Effector memory CD8-positive, alpha-beta T cell (primary cell): ENCODE measurements around the gene SOX14.

Source experiments
- ATAC-seq: fragments of 150-1000 bp; cut with Tn5 transposase; replicated peaks from 2 replicates; pipeline ENCODE4 v1.10.0; 2021; ENCODE audit warnings: mild to moderate bottlenecking, moderate library complexity
- DNase-seq, 3 experiments: peaks; one replicate each; pipeline ENCODE4 v3.0.0; 2021
- H3K27ac Mint-ChIP-seq, 2 donors: one replicate each; pipeline ENCODE4 v1.8.0; 2022; ENCODE audit warnings: mild to moderate bottlenecking in 2 of 2, mixed read lengths in 2 of 2, moderate library complexity in 2 of 2
- H3K27me3 Mint-ChIP-seq, 2 donors: one replicate each; pipeline ENCODE4 v1.8.0; 2022; ENCODE audit warnings: mixed read lengths in 2 of 2
- H3K36me3 Mint-ChIP-seq: one replicate; pipeline ENCODE4 v1.8.0; 2022; ENCODE audit warnings: mild to moderate bottlenecking, moderate library complexity, mixed read lengths; ENCODE audit not compliant: insufficient read depth
- H3K4me1 Mint-ChIP-seq, 2 donors: one replicate each; pipeline ENCODE4 v1.8.0; 2022; ENCODE audit warnings: low read depth in 2 of 2, mixed read lengths in 2 of 2
- H3K4me3 Mint-ChIP-seq, 2 donors: one replicate each; pipeline ENCODE4 v1.8.0; 2022; ENCODE audit warnings: mild to moderate bottlenecking in 2 of 2, mixed read lengths in 2 of 2, moderate library complexity in 2 of 2
- H3K9me3 Mint-ChIP-seq, 2 donors: one replicate each; pipeline ENCODE4 v1.8.0; 2022; ENCODE audit warnings: mixed read lengths in 2 of 2

SOX14 gene

DNA sequence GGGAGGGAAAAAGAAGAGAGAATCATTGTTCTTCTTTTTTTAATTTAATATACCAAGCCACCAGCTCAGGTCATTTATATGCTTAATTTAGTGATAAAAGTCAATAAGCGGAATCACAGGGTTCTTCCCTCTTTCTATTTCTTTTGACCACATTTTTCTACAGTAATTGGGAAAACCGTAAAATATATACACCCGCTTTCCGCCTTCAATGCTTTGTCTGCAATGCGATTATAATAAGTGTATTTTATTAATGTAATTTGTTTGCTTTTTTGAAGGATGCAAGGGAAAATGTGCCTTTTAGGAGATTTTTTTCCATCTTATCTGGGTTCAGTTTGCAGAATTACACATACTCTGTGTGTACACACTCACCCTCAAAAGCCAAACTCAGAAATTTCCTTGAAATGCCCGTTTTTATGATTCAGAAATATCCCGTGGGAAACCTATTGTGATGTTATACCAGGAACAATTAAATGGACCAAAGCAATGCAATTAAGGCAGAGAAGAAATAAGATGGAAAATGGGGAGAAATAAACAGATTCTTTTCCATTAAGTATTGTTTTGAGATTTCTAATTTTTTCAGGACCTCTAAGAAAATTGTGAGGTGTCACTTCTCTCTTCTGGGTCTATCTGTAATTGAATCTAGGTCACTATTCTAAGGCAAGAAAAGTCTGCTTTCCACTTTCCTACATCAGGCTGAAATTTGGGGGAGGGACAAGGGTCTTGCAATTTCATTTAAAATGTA, 8.3 kb downstream of the SOX14 start:
- peaks cover 4 to 9% of the 10 kb centered on the region in 2 donors for H3K4me1 Mint-ChIP-seq
- ATAC-seq (no peak), DNase-seq (no peak)
- no peak overlapping the region for H3K27ac Mint-ChIP-seq
- H3K27me3 Mint-ChIP-seq: peaks cover 52 to 79% of the 10 kb centered on the region in 2 donors
- no peak overlapping the region for H3K4me3 Mint-ChIP-seq
- H3K36me3 Mint-ChIP-seq: peaks cover 2% of the 10 kb centered on the region
- H3K9me3 Mint-ChIP-seq: no peaks in the 10 kb centered on the region

GRCh38 chr3:137778941-137779340, 14.8 kb downstream of the SOX14 start:
- Mint-ChIP-seq H3K9me3 (no peaks in the 10 kb centered on the region), H3K4me1 (no peaks in the 10 kb centered on the region), H3K27me3 (peaks cover 13 to 27% of the 10 kb centered on the region in 2 donors), H3K4me3 (no peak overlapping the region), H3K27ac (no peak overlapping the region), H3K36me3 (no peaks in the 10 kb centered on the region)
- no peak for DNase-seq
- no peak for ATAC-seq

- Mint-ChIP-seq H3K4me3 (no peak overlapping the region), H3K4me1 (peaks cover 0 to under 1% of the 10 kb centered on the region in 2 donors), H3K27me3 (peaks cover 5 to 11% of the 10 kb centered on the region in 2 donors), H3K36me3 (no peaks in the 10 kb centered on the region), H3K9me3 (no peaks in the 10 kb centered on the region), H3K27ac (no peak overlapping the region)
- ATAC-seq (no peak), DNase-seq (no peak)
Observed at GRCh38 chr3:137787529-137787928, 23.4 kb downstream of the SOX14 start.

- Mint-ChIP-seq H3K36me3 (no peaks in the 10 kb centered on the region), H3K9me3 (no peaks in the 10 kb centered on the region), H3K27ac (no peak overlapping the region), H3K4me3 (no peak overlapping the region), H3K4me1 (peaks cover 0 to 2% of the 10 kb centered on the region in 2 donors), H3K27me3 (peaks cover 0 to 6% of the 10 kb centered on the region in 2 donors)
- no peak for ATAC-seq
- no peak for DNase-seq
Observed at GRCh38 chr3:137789236-137789635, 25.1 kb downstream of the SOX14 start.

GRCh38 chr3:137792626-137793271, 28.6 kb downstream of the SOX14 start:
- Mint-ChIP-seq H3K27ac (no peak overlapping the region), H3K4me1 (peaks cover 0 to 2% of the 10 kb centered on the region in 2 donors), H3K9me3 (no peaks in the 10 kb centered on the region), H3K4me3 (no peak overlapping the region), H3K27me3 (peaks cover 0 to 6% of the 10 kb centered on the region in 2 donors), H3K36me3 (no peaks in the 10 kb centered on the region)
- DNase-seq: no peak
- ATAC-seq: no peak

DNA sequence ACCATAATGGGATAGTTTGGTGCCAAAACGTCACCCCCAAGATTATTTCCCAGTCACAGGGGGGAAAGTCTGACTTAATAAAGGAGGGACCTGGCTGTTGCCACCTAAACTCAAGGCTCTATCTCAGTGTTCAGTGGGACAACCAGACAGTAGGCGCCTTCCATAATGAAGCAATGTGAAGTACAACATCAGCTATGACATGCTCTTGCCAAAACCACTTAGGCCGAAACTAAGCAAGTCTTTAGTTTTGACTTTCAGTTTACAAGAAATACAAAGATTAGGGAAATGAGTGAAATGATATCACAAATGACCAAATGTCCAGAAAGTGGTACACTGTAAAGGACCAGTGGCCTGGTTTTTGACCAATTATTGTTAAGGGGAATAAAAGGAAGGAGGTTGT, 32.9 kb downstream of the SOX14 start:
- no peak overlapping the region for H3K27ac Mint-ChIP-seq
- peaks cover 6 to 10% of the 10 kb centered on the region in 2 donors for H3K27me3 Mint-ChIP-seq
- no peak overlapping the region for H3K4me3 Mint-ChIP-seq
- H3K36me3 Mint-ChIP-seq: no peaks in the 10 kb centered on the region
- peaks cover 0 to 6% of the 10 kb centered on the region in 2 donors for H3K9me3 Mint-ChIP-seq
- no peak for ATAC-seq
- DNase-seq: no peak
- H3K4me1 Mint-ChIP-seq: peaks cover 0 to 2% of the 10 kb centered on the region in 2 donors

DNA sequence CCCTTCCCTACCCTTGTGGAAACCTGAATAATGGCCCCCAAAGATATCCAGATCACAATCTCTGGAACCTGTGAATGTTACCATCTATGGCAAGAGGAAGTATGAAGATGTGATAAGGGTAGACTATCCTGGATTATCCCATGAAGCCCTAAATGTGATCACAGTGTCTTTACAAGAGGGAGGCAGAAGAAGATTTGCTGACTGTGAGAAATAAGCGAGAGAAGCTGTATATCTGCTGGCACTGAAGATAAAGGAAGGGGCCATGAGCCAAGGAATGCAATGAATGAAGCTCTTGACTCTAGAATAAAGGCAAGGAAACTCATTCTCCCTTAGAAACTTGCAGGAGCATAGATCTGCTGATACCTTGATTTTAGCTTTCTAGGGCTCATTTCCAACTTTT, 39.1 kb downstream of the SOX14 start:
- H3K27ac Mint-ChIP-seq: no peak overlapping the region

GRCh38 chr3:137807998-137808397, 43.9 kb downstream of the SOX14 start:
- Mint-ChIP-seq H3K27me3 (peaks cover 0 to 5% of the 10 kb centered on the region in 2 donors), H3K4me1 (no peaks in the 10 kb centered on the region), H3K4me3 (no peak overlapping the region), H3K27ac (no peak overlapping the region), H3K36me3 (no peaks in the 10 kb centered on the region), H3K9me3 (peaks cover 5 to 6% of the 10 kb centered on the region in 2 donors)
- ATAC-seq (no peak), DNase-seq (no peak)

More for the DNA sequence above, 39.1 kb downstream of the SOX14 start:
- ATAC-seq (no peak), DNase-seq (no peak)
- Mint-ChIP-seq H3K4me3 (no peak overlapping the region), H3K36me3 (no peaks in the 10 kb centered on the region), H3K4me1 (no peaks in the 10 kb centered on the region), H3K27me3 (peaks cover 0 to 15% of the 10 kb centered on the region in 2 donors), H3K9me3 (peaks cover 6 to 8% of the 10 kb centered on the region in 2 donors)

GRCh38 chr3:137809509-137809908, 45.4 kb downstream of the SOX14 start:
- DNase-seq (no peak), ATAC-seq (no peak)
- Mint-ChIP-seq H3K9me3 (peaks cover 0 to 3% of the 10 kb centered on the region in 2 donors), H3K27me3 (no peaks in the 10 kb centered on the region), H3K4me3 (no peak overlapping the region), H3K27ac (no peak overlapping the region), H3K36me3 (no peaks in the 10 kb centered on the region), H3K4me1 (no peaks in the 10 kb centered on the region)

- no peak for DNase-seq
- ATAC-seq: no peak
- H3K4me3 Mint-ChIP-seq: no peak overlapping the region
- H3K27ac Mint-ChIP-seq: no peak overlapping the region
- no peaks in the 10 kb centered on the region for H3K36me3 Mint-ChIP-seq
- H3K9me3 Mint-ChIP-seq: peaks cover 0 to 5% of the 10 kb centered on the region in 2 donors
- H3K4me1 Mint-ChIP-seq: no peaks in the 10 kb centered on the region
- H3K27me3 Mint-ChIP-seq: peaks cover 0 to 8% of the 10 kb centered on the region in 2 donors
Observed at GRCh38 chr3:137812023-137812422, 47.9 kb downstream of the SOX14 start.

DNA sequence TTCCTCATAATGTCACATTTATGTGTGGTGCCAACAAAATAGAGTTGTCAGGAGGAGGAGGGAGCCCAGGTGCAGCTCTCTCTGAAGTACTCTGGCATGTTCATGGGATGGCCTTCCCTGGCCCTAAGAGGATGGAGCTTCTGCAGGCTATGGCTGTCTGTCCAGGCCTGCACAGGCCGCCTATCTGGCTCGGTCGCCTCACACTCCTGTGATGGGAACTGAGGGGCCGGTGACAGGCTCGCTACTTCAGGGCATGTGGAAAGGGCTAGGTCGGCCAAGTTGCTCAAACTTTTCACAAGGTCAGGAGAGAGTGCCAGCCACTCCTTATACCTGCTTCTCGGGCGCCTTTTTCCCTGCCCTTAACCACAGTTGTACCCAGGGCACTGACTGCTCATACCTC, 51.1 kb downstream of the SOX14 start:
- Mint-ChIP-seq H3K4me3 (no peak overlapping the region), H3K27me3 (peaks cover 0 to 8% of the 10 kb centered on the region in 2 donors), H3K9me3 (peaks cover 0 to 2% of the 10 kb centered on the region in 2 donors), H3K4me1 (no peaks in the 10 kb centered on the region), H3K27ac (no peak overlapping the region), H3K36me3 (no peaks in the 10 kb centered on the region)
- ATAC-seq: no peak
- no peak for DNase-seq
